NCI-H510A (cell line): ENCODE measurements around the gene PSTPIP1.

ENCODE experiments used
- DNase-seq: peaks from one replicate; lab custom pipeline; 2025; lab: John Stamatoyannopoulos, UW

PSTPIP1 gene

GRCh38 chr15:77042955-77043920 is 48.3 kb downstream of the PSTPIP1 start:
- no peak for DNase-seq

- DNase-seq, result no peak
Observed at GRCh38 chr15:77044228-77045042, 49.5 kb downstream of the PSTPIP1 start.

- no peak for DNase-seq
Observed at GRCh38 chr15:77045985-77046384, 51.1 kb downstream of the PSTPIP1 start.

- no peak for DNase-seq
Observed at GRCh38 chr15:77046704-77047412, 51.9 kb downstream of the PSTPIP1 start.

- DNase-seq, result no peak
Observed at GRCh38 chr15:77048135-77048876, 53.4 kb downstream of the PSTPIP1 start.

GRCh38 chr15:77052556-77052955 is 57.6 kb downstream of the PSTPIP1 start:
- DNase-seq, result no peak

- no peak for DNase-seq
Observed at GRCh38 chr15:77053709-77054108, 58.8 kb downstream of the PSTPIP1 start.

GRCh38 chr15:77057072-77057471 is 62.1 kb downstream of the PSTPIP1 start:
- DNase-seq, result no peak

- no peak for DNase-seq
Observed at GRCh38 chr15:77057685-77058084, 62.8 kb downstream of the PSTPIP1 start.

- DNase-seq, result no peak
Observed at GRCh38 chr15:77058468-77058867, 63.5 kb downstream of the PSTPIP1 start.

GRCh38 chr15:77059786-77060361 is 64.9 kb downstream of the PSTPIP1 start:
- no peak for DNase-seq

GRCh38 chr15:77060546-77060945 is 65.6 kb downstream of the PSTPIP1 start:
- no peak for DNase-seq

- DNase-seq, result no peak
Observed at GRCh38 chr15:77063249-77063648, 68.3 kb downstream of the PSTPIP1 start.

- DNase-seq, result no peak
Observed at GRCh38 chr15:77064063-77064462, 69.1 kb downstream of the PSTPIP1 start.

GRCh38 chr15:77064539-77065308 is 69.8 kb downstream of the PSTPIP1 start:
- DNase-seq, result no peak

GRCh38 chr15:77066971-77067690 is 72.2 kb downstream of the PSTPIP1 start:
- DNase-seq, result no peak

GRCh38 chr15:77067691-77068367 is 72.9 kb downstream of the PSTPIP1 start:
- no peak for DNase-seq

- no peak for DNase-seq
Observed at GRCh38 chr15:77068633-77069032, 73.7 kb downstream of the PSTPIP1 start.

GRCh38 chr15:77069521-77070121 is 74.7 kb downstream of the PSTPIP1 start:
- DNase-seq, result no peak
